HG03439 (cell line): ENCODE results near the gene KCTD4.
"Not testable (repeated sequence)": the region's sequence is repeated elsewhere in the genome, so short reads cannot be mapped to it uniquely, and the experiment has no call there.

Experiments used
- ATAC-seq: cut with Tn5 transposase; IDR thresholded peaks from one replicate; pipeline ENCODE4 v1.9.1; 2021; ENCODE audit warnings: mild to moderate bottlenecking, moderate library complexity; ENCODE audit not compliant: unreplicated experiment

Gene KCTD4

GRCh38 chr13:45200701-45201232, at the start of gene KCTD4:
Gene KCTD4 (minus strand): TSS chr13:45201045. CDS start chr13:45194567, 6,478 bp downstream.
- ATAC-seq = no peak

DNA sequence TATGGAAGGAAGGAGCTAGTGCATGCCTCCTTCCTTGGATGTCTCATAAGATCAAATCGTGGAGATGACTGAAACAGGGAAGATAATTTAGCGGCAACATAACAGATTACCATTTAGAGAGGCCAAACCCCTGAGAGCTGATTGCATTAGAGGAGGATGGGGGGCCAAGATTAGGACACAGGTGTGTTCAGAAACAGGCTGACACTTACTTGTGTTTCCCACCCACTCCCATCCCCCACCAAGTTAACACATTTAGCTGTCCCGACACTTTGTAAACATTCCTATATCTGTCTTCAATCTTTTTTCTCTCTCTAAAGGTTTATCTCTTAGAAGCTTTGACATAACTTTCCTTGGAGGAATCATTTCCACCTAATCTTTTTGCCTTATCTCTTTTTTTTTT, 48.8 kb upstream of the KCTD4 start:
- ATAC-seq = no peak

- ATAC-seq = not testable (repeated sequence)
These were observed 43.9 kb upstream of the KCTD4 start for GRCh38 chr13:45244736-45245135.

- ATAC-seq = no peak
These were observed 42.2 kb upstream of the KCTD4 start for GRCh38 chr13:45243077-45243476.

- ATAC-seq = no peak
These were observed 41.7 kb upstream of the KCTD4 start for GRCh38 chr13:45242524-45242923.

DNA sequence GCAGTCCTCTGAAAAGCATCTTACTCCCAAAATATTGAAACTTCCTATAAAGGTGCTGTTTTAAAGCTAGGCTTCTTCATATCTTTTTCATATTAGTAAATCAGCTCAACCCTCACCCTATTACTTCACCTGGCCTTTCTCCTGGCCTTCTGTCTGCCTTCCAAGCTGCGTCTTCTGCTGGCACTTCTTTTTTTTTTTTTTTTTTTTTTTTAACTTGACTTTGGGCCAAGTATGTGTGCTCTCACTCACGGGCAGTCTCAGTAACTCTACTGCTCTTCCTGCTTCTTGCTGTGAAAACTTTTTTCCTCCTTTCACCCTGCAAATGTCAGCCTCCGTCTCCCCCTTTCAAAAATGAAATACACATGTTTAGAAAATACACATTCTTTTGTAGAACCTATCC, 41.2 kb upstream of the KCTD4 start:
- no peak for ATAC-seq

DNA sequence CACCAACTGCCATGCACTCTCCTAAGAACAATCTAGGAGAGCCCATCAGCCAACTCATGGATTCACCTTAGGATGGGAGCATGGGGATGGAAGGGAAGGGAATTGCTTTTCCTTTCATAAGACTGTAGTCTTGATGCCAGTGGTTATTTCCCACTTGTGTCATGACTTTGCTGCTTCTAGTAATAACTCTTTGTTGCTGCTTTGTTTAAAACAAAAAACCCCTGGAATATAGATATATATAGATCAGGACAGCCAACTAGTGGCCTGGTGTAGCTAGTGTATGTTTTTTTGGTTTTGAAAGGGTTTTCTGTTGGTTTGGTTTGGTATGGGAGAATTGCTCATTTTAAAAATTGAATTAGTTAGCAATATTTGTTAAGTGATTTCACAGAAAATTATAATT, 39.3 kb upstream of the KCTD4 start:
- ATAC-seq = no peak

- no peak for ATAC-seq
These were observed 38.3 kb upstream of the KCTD4 start for GRCh38 chr13:45238945-45239795.

DNA sequence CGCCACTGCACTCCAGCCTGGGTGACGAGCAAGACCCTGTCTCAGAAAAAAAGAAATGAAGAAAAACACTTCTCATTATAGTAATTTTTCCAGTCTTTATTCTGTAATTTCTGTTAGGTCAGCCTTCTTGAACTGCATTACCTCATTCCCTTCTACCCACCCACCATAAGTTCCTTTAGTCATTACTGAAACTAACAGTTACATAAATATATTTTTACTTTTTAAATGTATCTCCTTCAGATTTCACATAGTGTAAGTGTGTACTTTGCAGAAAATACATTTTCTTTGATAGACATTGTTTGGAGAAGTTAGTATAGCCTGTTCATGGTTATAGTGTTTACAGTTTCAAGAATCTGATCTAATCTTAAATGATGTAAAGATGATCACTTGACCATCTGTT, 31.7 kb upstream of the KCTD4 start:
- no peak for ATAC-seq

DNA sequence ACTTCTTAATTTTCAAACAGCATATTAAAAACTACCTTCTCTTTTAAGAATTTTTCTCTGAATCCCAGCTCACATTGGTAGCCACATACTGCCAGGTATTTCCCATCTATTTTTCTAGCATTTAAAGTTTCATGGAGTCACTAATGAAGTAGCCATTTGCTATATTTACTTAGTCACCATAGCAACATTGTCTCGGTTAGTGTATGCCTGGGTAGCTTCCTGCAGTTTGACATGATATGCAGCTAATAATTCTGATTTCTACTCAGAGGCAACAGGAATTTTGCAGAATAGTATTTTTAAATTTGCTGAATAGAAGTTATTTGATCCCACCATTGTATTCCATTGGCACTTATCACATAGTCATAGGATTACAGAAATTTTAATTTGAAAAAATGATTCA, 30.9 kb upstream of the KCTD4 start:
- no peak for ATAC-seq

GRCh38 chr13:45231305-45231704, 30.5 kb upstream of the KCTD4 start:
- no peak for ATAC-seq

DNA sequence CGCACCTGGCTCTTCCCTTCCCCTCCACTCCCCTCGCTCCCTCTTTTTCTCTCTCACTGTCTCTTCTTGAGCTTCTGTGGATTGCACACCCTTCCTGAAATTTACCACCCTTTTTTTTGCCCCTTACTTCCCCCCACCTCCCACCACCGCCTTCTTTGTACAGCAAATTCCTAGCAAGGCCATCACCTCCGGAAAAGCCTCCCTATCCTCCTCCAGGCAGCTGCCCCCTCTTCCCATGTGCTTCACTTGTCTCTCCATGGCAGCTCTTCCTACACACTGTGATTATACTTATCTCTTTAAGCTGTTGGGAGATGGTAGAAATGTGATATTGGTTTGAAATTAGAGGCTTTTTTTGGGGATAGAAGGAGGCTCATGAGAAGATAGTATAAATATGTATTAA, 28.3 kb upstream of the KCTD4 start:
- no peak for ATAC-seq

DNA sequence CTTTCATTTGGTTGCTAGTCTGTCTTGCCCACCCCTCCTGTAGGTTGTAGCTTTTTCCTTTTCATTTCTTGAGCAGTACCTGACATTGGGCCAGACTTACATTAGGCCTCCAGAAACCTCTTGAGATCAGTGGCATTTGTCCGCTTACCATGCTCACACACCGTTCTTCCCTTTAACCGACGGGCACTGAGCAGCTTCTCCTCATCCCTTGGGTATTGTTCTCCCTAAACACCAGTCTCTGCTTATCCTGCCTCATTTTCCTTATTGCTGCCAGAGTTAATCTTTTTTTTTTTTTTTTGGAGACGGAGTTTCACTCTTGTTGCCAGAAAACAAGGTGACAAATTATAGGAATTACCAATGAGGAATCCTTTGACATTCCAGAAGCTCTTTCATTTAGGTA, 27.2 kb upstream of the KCTD4 start:
- no peak for ATAC-seq

DNA sequence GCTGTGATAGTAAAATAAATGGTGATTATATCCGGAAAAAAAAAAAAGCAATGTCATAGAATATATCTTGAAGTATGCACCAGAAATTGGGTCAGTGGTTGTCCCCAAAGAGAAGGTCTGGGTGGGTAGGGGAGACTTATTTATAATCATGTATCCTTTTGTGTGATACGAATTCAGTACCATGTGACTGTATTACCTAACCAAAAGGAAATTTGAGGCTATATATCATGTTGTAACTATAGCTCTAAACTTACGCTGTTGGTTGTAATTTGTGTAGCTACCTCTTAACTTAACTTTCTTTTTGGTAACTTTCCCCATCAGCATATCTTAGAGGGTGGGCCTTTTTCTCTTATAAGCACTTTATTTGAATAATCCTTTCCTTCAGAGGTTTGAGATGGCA, 25.2 kb upstream of the KCTD4 start:
- ATAC-seq = no peak

DNA sequence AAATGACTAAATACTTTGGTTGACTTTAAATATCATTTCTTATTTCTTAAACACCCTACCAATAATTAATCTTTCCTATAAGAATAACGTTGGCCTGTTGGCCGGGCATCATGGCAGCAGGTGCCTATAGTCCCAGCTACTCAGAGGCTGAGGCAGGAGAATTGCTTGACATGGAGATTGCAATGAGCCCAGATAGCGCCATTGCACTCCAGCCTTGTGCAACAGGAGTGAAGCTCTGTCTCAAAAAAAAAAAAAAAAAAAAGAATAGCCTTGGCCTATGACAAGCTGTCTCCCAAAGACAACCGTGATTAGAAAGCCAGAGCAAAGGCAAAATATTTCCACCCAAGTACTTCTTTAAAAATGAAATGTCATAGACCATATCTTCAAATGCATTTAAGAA, 24.5 kb upstream of the KCTD4 start:
- no peak for ATAC-seq

GRCh38 chr13:45224176-45224575, 23.3 kb upstream of the KCTD4 start:
- no peak for ATAC-seq

DNA sequence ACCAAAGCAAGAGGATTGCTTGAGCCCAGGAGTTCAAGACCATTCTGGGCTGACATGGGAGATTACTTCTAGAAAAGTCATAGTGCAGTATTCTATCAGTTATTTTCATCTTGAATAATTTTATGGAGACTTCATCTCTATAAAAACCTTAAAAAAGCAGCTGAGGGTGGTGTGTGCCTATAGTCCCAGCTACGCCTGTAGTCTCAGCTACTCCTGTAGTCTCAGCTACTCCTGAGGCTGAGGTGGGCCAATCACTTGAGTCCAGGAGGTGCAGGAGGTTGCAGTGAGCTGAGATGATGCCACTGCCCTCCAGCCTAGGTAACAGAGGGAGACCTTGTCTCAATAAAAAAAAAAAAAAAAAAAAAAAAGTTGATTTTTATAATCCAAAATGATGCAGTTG, 22.1 kb upstream of the KCTD4 start:
- ATAC-seq = no peak

DNA sequence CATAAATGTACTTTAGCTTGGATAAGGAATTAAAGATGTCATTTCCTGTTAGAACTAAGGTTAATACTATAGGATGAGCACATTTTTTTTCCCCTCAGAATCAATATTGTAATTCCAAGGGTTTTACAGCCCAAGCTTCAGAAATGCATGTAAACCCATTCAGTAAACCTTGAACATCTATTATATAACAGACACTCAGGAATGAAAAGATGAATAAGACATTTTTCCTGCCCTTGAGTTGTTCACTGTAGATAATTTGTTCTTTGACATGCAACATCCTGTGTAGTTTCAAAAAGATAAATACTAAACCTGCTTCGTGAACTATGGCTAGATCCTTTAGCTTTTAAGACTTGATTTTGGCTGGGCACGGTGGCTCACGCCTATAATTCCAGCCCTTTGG, 21.7 kb upstream of the KCTD4 start:
- no peak for ATAC-seq

- no peak for ATAC-seq
These were observed 19.6 kb upstream of the KCTD4 start for GRCh38 chr13:45220403-45220802.

- ATAC-seq = no peak
These were observed 19.1 kb upstream of the KCTD4 start for GRCh38 chr13:45219938-45220375.

DNA sequence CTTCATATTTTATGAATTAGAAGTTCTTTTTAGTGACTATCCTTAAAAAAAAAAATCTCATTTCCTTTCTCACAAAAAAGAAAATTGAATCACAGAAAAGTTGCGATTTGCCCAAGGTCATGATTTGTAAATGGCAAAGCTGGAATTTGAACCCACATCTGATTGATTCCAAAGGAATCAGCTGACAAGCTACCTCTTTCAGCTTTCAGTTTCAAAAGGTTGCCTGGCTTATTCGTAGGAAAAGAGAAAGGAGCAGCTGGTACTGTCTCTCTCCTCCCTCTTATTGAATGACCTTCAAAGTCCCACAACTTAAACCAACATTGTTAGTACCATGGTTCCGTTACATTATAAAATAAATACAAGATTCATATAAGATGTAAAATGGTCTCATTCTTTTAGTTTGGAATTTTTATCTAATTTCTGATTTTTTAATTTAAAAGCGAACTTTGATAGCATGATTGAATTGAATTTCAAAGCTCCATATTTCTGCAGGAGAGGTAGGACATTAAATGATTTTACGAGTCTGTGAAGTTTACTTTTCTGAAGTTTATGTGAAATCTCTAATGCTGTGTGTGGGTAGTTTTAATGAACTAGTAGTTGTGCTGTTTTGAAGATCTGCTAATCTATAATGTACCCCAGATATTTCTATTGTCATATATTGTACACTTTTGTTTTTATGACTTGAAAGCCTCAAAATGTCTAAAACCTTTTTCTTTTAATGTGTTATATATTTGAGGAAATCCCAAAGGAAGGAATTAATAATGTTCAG, 18.5 kb upstream of the KCTD4 start:
- no peak for ATAC-seq

DNA sequence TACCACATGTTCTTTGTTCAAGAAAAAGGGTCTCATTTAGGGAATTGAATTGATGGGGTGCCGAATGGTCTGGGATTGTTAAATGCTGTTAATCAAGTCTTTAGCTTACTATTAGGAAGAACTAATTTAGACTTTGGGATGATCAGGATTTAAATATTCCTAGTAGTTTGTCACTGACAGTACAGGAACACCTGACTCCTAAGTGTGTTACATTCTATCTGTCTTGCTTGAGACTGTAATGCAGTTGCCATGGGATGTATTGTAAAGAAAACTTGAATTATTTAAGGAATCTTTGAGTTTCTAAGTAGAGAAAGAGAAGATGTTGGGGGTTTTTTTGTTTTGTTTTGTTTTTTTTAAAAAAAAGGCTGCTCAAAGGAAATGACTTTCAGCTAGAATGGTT, 17.8 kb upstream of the KCTD4 start:
- no peak for ATAC-seq
